ENCODE data around the gene NR1D1.

The NR1D1 gene

GRCh38 chr17:40073454-40074174 is 26.8 kb downstream of the NR1D1 start:
- peak overlapping the region; percentile 11 for H3K9ac ChIP-seq (ENCODE audit: low read length)
- H2BK5ac ChIP-seq (ENCODE audit: low read depth, low read length, poor library complexity, severe bottlenecking) = no peak overlapping the region
- no peaks in the 10 kb centered on the region for H3K27me3 ChIP-seq (ENCODE audit: control insufficient read depth in 1 of 2, insufficient read depth in 1 of 2, low read length in 2 of 2)
- no peak overlapping the region for H3K4me2 ChIP-seq (ENCODE audit: low read length, poor library complexity, severe bottlenecking)
- H3K14ac ChIP-seq (ENCODE audit: low read length in 2 of 2) = no peak overlapping the region
- peak overlapping the region; percentile 58 for H2AK5ac ChIP-seq (ENCODE audit: low read length, severe bottlenecking)
- no peak overlapping the region for H4K8ac ChIP-seq (ENCODE audit: low read length)
- no peak overlapping the region for H3K4ac ChIP-seq (ENCODE audit: low read depth in 1 of 2, low read length in 2 of 2)
- no peak overlapping the region for H3K27ac ChIP-seq (ENCODE audit: low read length, poor library complexity, severe bottlenecking)
- H2BK15ac ChIP-seq (ENCODE audit: low read depth, poor library complexity, severe bottlenecking) = no peak overlapping the region
- H4K91ac ChIP-seq (ENCODE audit: low read length) = no peak overlapping the region
- no peaks in the 10 kb centered on the region for H3K9me3 ChIP-seq (ENCODE audit: control insufficient read depth, low read length)
- no peak overlapping the region for H2BK12ac ChIP-seq (ENCODE audit: low read length in 2 of 2)
- H3K4me3 ChIP-seq (ENCODE audit: insufficient read depth in 1 of 2, low read depth in 1 of 2, low read length in 2 of 2) = no peak overlapping the region
- 93% methylated on average over 5 of the region's 7 CpGs for WGBS
- H2BK120ac ChIP-seq (ENCODE audit: low read depth, low read length) = no peak overlapping the region
- DNase-seq = no peak
- H3K36me3 ChIP-seq (ENCODE audit: control insufficient read depth in 1 of 2, insufficient read depth in 2 of 2, low read depth in 1 of 2, low read length in 2 of 2) = peaks cover 22 to 31% of the 10 kb centered on the region in 2 experiments
- peaks cover 59% of the 10 kb centered on the region for H3K4me1 ChIP-seq (ENCODE audit: control insufficient read depth, insufficient read depth, low read depth, low read length)
- no peak overlapping the region for H2AFZ ChIP-seq (ENCODE audit: low read depth, low read length)
- H3K79me1 ChIP-seq (replicated peaks; ENCODE audit: low read length, poor library complexity, severe bottlenecking) = peaks cover 35% of the 10 kb centered on the region
- H3K23ac ChIP-seq (ENCODE audit: low read length in 2 of 2) = no peak overlapping the region
- peak overlapping the region in 1 of 2 experiments; percentile 18 for H3K18ac ChIP-seq (ENCODE audit: low read depth in 1 of 2, low read length in 2 of 2)

GRCh38 chr17:40072735-40073346 is 27.5 kb downstream of the NR1D1 start:
- H3K36me3 ChIP-seq (ENCODE audit: control insufficient read depth in 1 of 2, insufficient read depth in 2 of 2, low read depth in 1 of 2, low read length in 2 of 2) = peaks cover 22 to 28% of the 10 kb centered on the region in 2 experiments
- H3K4me1 ChIP-seq (ENCODE audit: control insufficient read depth, insufficient read depth, low read depth, low read length) = peaks cover 66% of the 10 kb centered on the region
- DNase-seq = no peak
- H2AK5ac ChIP-seq (ENCODE audit: low read length, severe bottlenecking) = peak overlapping the region; percentile 58
- H3K9ac ChIP-seq (ENCODE audit: low read length) = peak overlapping the region; percentile 11
- peak overlapping the region; percentile 19 for H4K91ac ChIP-seq (ENCODE audit: low read length)
- no peak overlapping the region for H3K4ac ChIP-seq (ENCODE audit: low read depth in 1 of 2, low read length in 2 of 2)
- H2BK12ac ChIP-seq (ENCODE audit: low read length in 2 of 2) = peak overlapping the region in 1 of 2 experiments; percentile 20
- peak overlapping the region; percentile 33 for H3K27ac ChIP-seq (ENCODE audit: low read length, poor library complexity, severe bottlenecking)
- no peaks in the 10 kb centered on the region for H3K27me3 ChIP-seq (ENCODE audit: control insufficient read depth in 1 of 2, insufficient read depth in 1 of 2, low read length in 2 of 2)
- no peak overlapping the region for H2BK15ac ChIP-seq (ENCODE audit: low read depth, poor library complexity, severe bottlenecking)
- WGBS = 86% methylated on average over 6 of the region's 8 CpGs
- H2AFZ ChIP-seq (ENCODE audit: low read depth, low read length) = no peak overlapping the region
- H3K79me1 ChIP-seq (replicated peaks; ENCODE audit: low read length, poor library complexity, severe bottlenecking) = peaks cover 38% of the 10 kb centered on the region
- peak overlapping the region; percentile 40 to 51 for H3K18ac ChIP-seq (ENCODE audit: low read depth in 1 of 2, low read length in 2 of 2)
- peak overlapping the region; percentile 25 for H3K4me2 ChIP-seq (ENCODE audit: low read length, poor library complexity, severe bottlenecking)
- H2BK120ac ChIP-seq (ENCODE audit: low read depth, low read length) = no peak overlapping the region
- no peak overlapping the region for H2BK5ac ChIP-seq (ENCODE audit: low read depth, low read length, poor library complexity, severe bottlenecking)
- peak overlapping the region in 1 of 2 experiments; percentile 38 for H3K4me3 ChIP-seq (ENCODE audit: insufficient read depth in 1 of 2, low read depth in 1 of 2, low read length in 2 of 2)
- H3K23ac ChIP-seq (ENCODE audit: low read length in 2 of 2) = no peak overlapping the region
- no peak overlapping the region for H3K14ac ChIP-seq (ENCODE audit: low read length in 2 of 2)
- H3K9me3 ChIP-seq (ENCODE audit: control insufficient read depth, low read length) = no peaks in the 10 kb centered on the region
- H4K8ac ChIP-seq (ENCODE audit: low read length) = no peak overlapping the region

DNA sequence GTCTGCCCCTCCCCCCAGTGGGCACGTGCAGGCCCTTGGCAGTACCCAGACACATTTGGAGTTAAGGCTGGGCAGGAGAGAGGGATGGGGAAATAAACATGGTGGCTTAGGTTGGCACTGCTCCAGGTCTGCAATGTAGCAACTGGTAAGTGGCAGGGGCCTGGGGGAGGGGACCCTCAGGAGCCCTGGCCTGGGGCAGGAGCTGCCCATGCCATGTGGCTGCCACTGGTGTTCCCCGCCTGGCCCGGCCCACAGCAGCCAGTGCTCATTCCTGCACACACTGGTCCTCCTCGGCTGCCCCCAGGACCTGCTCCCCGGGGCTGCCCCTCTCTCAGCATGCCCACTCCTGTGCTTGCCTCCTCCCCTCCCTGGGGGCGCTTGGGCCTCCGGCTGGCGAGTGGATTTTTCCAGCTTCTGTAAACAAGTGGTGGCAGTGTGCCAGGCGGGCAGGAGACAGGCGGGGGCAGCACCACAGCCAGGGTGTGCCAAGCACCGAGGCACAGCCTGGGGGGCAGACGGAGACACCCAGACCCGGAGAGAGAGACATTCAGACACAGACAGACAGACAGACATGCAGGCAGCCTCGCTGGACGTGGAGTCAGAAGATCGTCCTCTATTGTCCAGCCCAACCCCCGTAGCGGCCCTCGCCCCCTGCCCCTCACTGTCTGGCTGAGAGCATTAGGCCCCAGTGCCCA is 28.2 kb downstream of the NR1D1 start:
- H3K23ac ChIP-seq (ENCODE audit: low read length in 2 of 2) = no peak overlapping the region
- DNase-seq = peak; percentile 32
- peak overlapping the region; percentile 30 for H4K91ac ChIP-seq (ENCODE audit: low read length)
- peak overlapping the region; percentile 47 for H4K8ac ChIP-seq (ENCODE audit: low read length)
- H3K27ac ChIP-seq (ENCODE audit: low read length, poor library complexity, severe bottlenecking) = peak overlapping the region; percentile 33
- H3K4me1 ChIP-seq (ENCODE audit: control insufficient read depth, insufficient read depth, low read depth, low read length) = peaks cover 66% of the 10 kb centered on the region
- no peak overlapping the region for H2BK5ac ChIP-seq (ENCODE audit: low read depth, low read length, poor library complexity, severe bottlenecking)
- peak overlapping the region; percentile 40 for H3K4me2 ChIP-seq (ENCODE audit: low read length, poor library complexity, severe bottlenecking)
- peaks cover 21 to 23% of the 10 kb centered on the region in 2 experiments for H3K36me3 ChIP-seq (ENCODE audit: control insufficient read depth in 1 of 2, insufficient read depth in 2 of 2, low read depth in 1 of 2, low read length in 2 of 2)
- H3K27me3 ChIP-seq (ENCODE audit: control insufficient read depth in 1 of 2, insufficient read depth in 1 of 2, low read length in 2 of 2) = no peaks in the 10 kb centered on the region
- peak overlapping the region in 1 of 2 experiments; percentile 71 for H3K14ac ChIP-seq (ENCODE audit: low read length in 2 of 2)
- peak overlapping the region; percentile 38 for H2BK15ac ChIP-seq (ENCODE audit: low read depth, poor library complexity, severe bottlenecking)
- peaks cover 39% of the 10 kb centered on the region for H3K79me1 ChIP-seq (replicated peaks; ENCODE audit: low read length, poor library complexity, severe bottlenecking)
- H2BK120ac ChIP-seq (ENCODE audit: low read depth, low read length) = no peak overlapping the region
- WGBS = 72% methylated on average over 19 of the region's 19 CpGs
- H3K18ac ChIP-seq (ENCODE audit: low read depth in 1 of 2, low read length in 2 of 2) = peak overlapping the region; percentile 14 to 40
- H2AK5ac ChIP-seq (ENCODE audit: low read length, severe bottlenecking) = peak overlapping the region; percentile 92
- H2BK12ac ChIP-seq (ENCODE audit: low read length in 2 of 2) = peak overlapping the region; percentile 80 to 83
- H3K4me3 ChIP-seq (ENCODE audit: insufficient read depth in 1 of 2, low read depth in 1 of 2, low read length in 2 of 2) = peak overlapping the region in 1 of 2 experiments; percentile 38
- peak overlapping the region; percentile 43 for H3K9ac ChIP-seq (ENCODE audit: low read length)
- peak overlapping the region; percentile 17 to 76 for H3K4ac ChIP-seq (ENCODE audit: low read depth in 1 of 2, low read length in 2 of 2)
- H3K9me3 ChIP-seq (ENCODE audit: control insufficient read depth, low read length) = no peaks in the 10 kb centered on the region
- no peak overlapping the region for H2AFZ ChIP-seq (ENCODE audit: low read depth, low read length)

Data from mesenchymal stem cell (in vitro differentiated cells and primary cell).